Anterior cingulate cortex (tissue), 58 donors: ENCODE measurements around the gene ZNF469.
"Not testable (repeated sequence)": the region's sequence is repeated elsewhere in the genome, so short reads cannot be mapped to it uniquely, and the experiment has no call there.

ENCODE experiments used
- DNase-seq, 58 donors: peaks; one replicate each; lab custom pipeline; 2025; lab: John Stamatoyannopoulos, UW

ZNF469 gene

GRCh38 chr16:88357317-88358022, 25.3 kb upstream of the ZNF469 start:
- DNase-seq, result no peak

- DNase-seq, result no peak
These were observed 24.7 kb upstream of the ZNF469 start for GRCh38 chr16:88358023-88358420.

- no peak for DNase-seq
These were observed 23.8 kb upstream of the ZNF469 start for GRCh38 chr16:88359008-88359407.

- not testable (repeated sequence) for DNase-seq
These were observed 22.4 kb upstream of the ZNF469 start for GRCh38 chr16:88360401-88360800.

GRCh38 chr16:88360999-88361398, 21.8 kb upstream of the ZNF469 start:
- DNase-seq, result no peak

- no peak for DNase-seq
These were observed 21.0 kb upstream of the ZNF469 start for GRCh38 chr16:88361775-88362174.

- no peak for DNase-seq
These were observed 19.4 kb upstream of the ZNF469 start for GRCh38 chr16:88363239-88363891.

GRCh38 chr16:88365244-88365865, 17.4 kb upstream of the ZNF469 start:
- no peak for DNase-seq

- no peak for DNase-seq
These were observed 16.6 kb upstream of the ZNF469 start for GRCh38 chr16:88366032-88366703.

- no peak for DNase-seq
These were observed 16.1 kb upstream of the ZNF469 start for GRCh38 chr16:88366704-88367047.

- peak in 2 of 58 donors; percentile 27 to 58 for DNase-seq
These were observed 15.2 kb upstream of the ZNF469 start for GRCh38 chr16:88367560-88367959.

- peak in 9 of 58 donors; percentile 14 to 58 (median 32) for DNase-seq
These were observed 14.7 kb upstream of the ZNF469 start for GRCh38 chr16:88368036-88368435.

- no peak for DNase-seq
These were observed 13.8 kb upstream of the ZNF469 start for GRCh38 chr16:88368994-88369393.

- DNase-seq, result no peak
These were observed 13.2 kb upstream of the ZNF469 start for GRCh38 chr16:88369447-88370008.

GRCh38 chr16:88370365-88370764, 12.4 kb upstream of the ZNF469 start:
- no peak for DNase-seq

- DNase-seq, result no peak
These were observed 10.2 kb upstream of the ZNF469 start for GRCh38 chr16:88372522-88372921.

- DNase-seq, result no peak
These were observed 9.5 kb upstream of the ZNF469 start for GRCh38 chr16:88373211-88373610.

GRCh38 chr16:88373927-88374492, 8.7 kb upstream of the ZNF469 start:
- no peak for DNase-seq

GRCh38 chr16:88374736-88375135, 8.0 kb upstream of the ZNF469 start:
- no peak for DNase-seq

- DNase-seq, result peak in 16 of 58 donors; percentile 22 to 59 (median 36)
These were observed 7.4 kb upstream of the ZNF469 start for GRCh38 chr16:88375236-88375975.
